Karpas-422 (cell line): Measurements from ENCODE around the gene RIPOR2. TPM values are rescaled to one million over a fixed set of nuclear protein-coding genes. Genes with fewer than 3 reads are reported as not detected.
"Not testable (repeated sequence)": the region's sequence is repeated elsewhere in the genome, so short reads cannot be mapped to it uniquely, and the experiment has no call there.

ENCODE experiments used
- DNase-seq: peaks from one replicate; pipeline ENCODE4 v3.0.0-alpha.2; 2015
- H2AFZ ChIP-seq: fragments of 200-600 bp; sonication (generic); 2 replicates; pipeline ENCODE4 v1.6.1; 2014; ENCODE audit warnings: antibody characterized with exemption, low read length, mixed read lengths
- H3K27ac ChIP-seq: fragments of 200-600 bp; sonication (generic); 2 replicates; pipeline ENCODE4 v1.5.1; 2014; ENCODE audit warnings: mild to moderate bottlenecking, low read length, moderate library complexity
- H3K27me3 ChIP-seq: fragments of 200-600 bp; sonication (generic); 2 replicates; pipeline ENCODE4 v1.6.1; 2014; ENCODE audit warnings: low read length, mixed read lengths
- H3K36me3 ChIP-seq: fragments of 200-600 bp; sonication (generic); 2 replicates; pipeline ENCODE4 v1.6.1; 2014; ENCODE audit warnings: low read length, mixed read lengths; ENCODE audit not compliant: insufficient read depth
- H3K4me1 ChIP-seq: fragments of 200-600 bp; sonication (generic); 2 replicates; pipeline ENCODE4 v1.6.1; 2014; ENCODE audit warnings: mild to moderate bottlenecking, low read length, mixed read lengths
- H3K4me2 ChIP-seq: fragments of 200-600 bp; sonication (generic); 2 replicates; pipeline ENCODE4 v1.6.1; 2014; ENCODE audit warnings: low read length, low read depth, mild to moderate bottlenecking; ENCODE audit not compliant: poor library complexity, severe bottlenecking
- H3K4me3 ChIP-seq: fragments of 200-600 bp; sonication (generic); 2 replicates; pipeline ENCODE4 v1.5.1; 2014; ENCODE audit warnings: mild to moderate bottlenecking, antibody characterized with exemption, low read length, mixed read lengths
- H3K79me2 ChIP-seq: fragments of 200-600 bp; sonication (generic); 2 replicates; pipeline ENCODE4 v1.6.1; 2014; ENCODE audit warnings: mild to moderate bottlenecking, low read length, mixed read lengths
- H3K9ac ChIP-seq: fragments of 200-600 bp; sonication (generic); 2 replicates; pipeline ENCODE4 v1.6.0; 2014; ENCODE audit warnings: low read length
- H3K9me2 ChIP-seq: fragments of 200-600 bp; sonication (generic), shearing (Covaris generic); replicated peaks from 2 replicates; pipeline ENCODE4 v1.6.0; 2014; ENCODE audit warnings: mild to moderate bottlenecking, low read length, moderate library complexity; ENCODE audit not compliant: insufficient read depth
- H3K9me3 ChIP-seq: fragments of 300-700, 200-600 bp; sonication (generic); 2 replicates; pipeline ENCODE4 v1.6.1; 2014; ENCODE audit warnings: low read length, mixed read lengths
- H4K20me1 ChIP-seq: fragments of 200-600 bp; sonication (generic); 2 replicates; pipeline ENCODE4 v1.6.1; 2014; ENCODE audit warnings: mild to moderate bottlenecking, antibody characterized with exemption, low read length, low read depth; ENCODE audit not compliant: insufficient read depth
- total RNA-seq: library from RNA; depleted of rRNA; stranded (reverse); fragments of >200 nt; shearing (Covaris generic); gene quantifications from 2 replicates; pipeline ENCODE4 v1.2.3, GENCODE V29; 2014; ENCODE audit warnings: low replicate concordance

Gene RIPOR2
- total RNA-seq, 1 experiment from 2014 or later: 72.1 TPM

DNA sequence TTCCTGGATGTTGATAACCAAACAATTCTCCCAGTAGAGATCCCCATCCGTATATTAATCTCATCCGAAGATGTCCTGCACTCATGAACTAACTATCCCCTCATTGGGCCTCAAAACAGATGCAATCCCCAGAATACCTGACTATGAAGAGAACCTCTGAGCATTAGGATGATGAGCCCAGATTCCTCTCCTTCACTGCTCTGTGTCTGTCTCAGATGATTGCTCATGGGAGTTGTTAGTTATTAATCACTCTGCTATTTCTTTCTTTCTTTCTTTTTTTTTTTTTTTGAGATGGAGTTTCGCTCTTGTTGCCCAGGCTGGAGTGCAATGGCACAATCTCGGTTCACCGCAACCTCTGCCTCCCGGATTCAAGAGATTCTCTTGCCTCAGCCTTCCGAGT, 12.5 kb upstream of the RIPOR2 start:
- not testable (repeated sequence) for H2AFZ ChIP-seq, H3K9me3 ChIP-seq, H3K27me3 ChIP-seq, H4K20me1 ChIP-seq, H3K4me2 ChIP-seq, H3K36me3 ChIP-seq, H3K9ac ChIP-seq, H3K4me1 ChIP-seq, DNase-seq, H3K9me2 ChIP-seq, H3K27ac ChIP-seq, H3K4me3 ChIP-seq
- H3K79me2 ChIP-seq: peaks cover 11% of the 10 kb centered on the region; the same call in 1 of the 2 replicates

DNA sequence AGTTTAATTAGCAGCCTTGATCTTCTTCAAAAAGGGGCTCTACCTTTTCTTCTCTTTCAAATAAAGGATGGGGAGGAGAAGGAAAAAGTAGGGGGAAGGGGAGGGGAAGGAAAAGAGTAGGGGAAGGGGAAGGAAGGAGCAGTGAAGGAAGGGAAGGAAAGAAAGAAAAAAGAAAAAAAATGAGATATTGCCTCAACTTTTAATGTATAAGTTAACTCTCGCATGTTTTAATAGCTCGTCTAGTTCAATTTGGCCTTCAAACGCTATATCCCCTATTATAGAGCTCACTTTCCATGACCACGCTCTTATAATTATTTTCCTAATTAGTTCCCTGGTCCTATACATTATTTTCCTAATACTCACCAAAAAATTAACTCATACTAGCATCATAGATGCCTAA, 11.9 kb upstream of the RIPOR2 start:
- Histone ChIP-seq H3K79me2 (peaks cover 11% of the 10 kb centered on the region; the same call in 1 of the 2 replicates), H3K36me3 (peaks cover 10% of the 10 kb centered on the region; the same call in 1 of the 2 replicates), H4K20me1 (no peaks in the 10 kb centered on the region), H3K9me3 (no peaks in the 10 kb centered on the region), H3K4me2 (no peak overlapping the region), H3K9me2 (no peaks in the 10 kb centered on the region), H3K4me1 (no peaks in the 10 kb centered on the region), H3K27ac (no peak overlapping the region), H3K4me3 (no peak overlapping the region), H3K9ac (no peak overlapping the region), H3K27me3 (no peaks in the 10 kb centered on the region), H2AFZ (no peak overlapping the region)
- no peak for DNase-seq

DNA sequence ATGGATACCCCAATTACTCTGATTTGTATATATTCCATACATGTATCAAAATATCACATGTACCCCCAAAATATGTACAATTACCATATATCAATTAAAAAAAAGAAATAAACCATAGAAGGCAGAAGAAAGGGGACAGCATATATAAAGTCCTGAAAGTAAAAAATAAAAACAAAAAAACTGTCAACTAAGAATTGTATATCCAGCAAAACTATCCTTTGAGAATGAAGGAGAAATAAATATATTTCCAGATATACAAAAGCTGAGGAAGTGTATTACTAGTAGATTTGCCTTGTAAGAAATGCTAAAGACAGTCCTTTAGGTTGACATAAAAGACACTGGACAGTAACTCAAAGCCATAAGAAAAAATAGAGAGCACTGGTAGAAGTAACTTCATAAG, 9.3 kb upstream of the RIPOR2 start:
- no peak overlapping the region for H3K9ac ChIP-seq
- H3K9me2 ChIP-seq: no peaks in the 10 kb centered on the region
- peaks cover 16% of the 10 kb centered on the region; the same call in 1 of the 2 replicates for H3K79me2 ChIP-seq
- H3K27me3 ChIP-seq: no peaks in the 10 kb centered on the region
- H3K4me1 ChIP-seq: peaks cover 23% of the 10 kb centered on the region
- H3K4me2 ChIP-seq: no peak overlapping the region
- H3K9me3 ChIP-seq: no peaks in the 10 kb centered on the region
- no peak overlapping the region for H3K27ac ChIP-seq
- no peak overlapping the region for H2AFZ ChIP-seq
- no peak for DNase-seq
- H3K36me3 ChIP-seq: peaks cover 10% of the 10 kb centered on the region; the same call in 1 of the 2 replicates
- no peaks in the 10 kb centered on the region for H4K20me1 ChIP-seq
- H3K4me3 ChIP-seq: no peak overlapping the region

DNA sequence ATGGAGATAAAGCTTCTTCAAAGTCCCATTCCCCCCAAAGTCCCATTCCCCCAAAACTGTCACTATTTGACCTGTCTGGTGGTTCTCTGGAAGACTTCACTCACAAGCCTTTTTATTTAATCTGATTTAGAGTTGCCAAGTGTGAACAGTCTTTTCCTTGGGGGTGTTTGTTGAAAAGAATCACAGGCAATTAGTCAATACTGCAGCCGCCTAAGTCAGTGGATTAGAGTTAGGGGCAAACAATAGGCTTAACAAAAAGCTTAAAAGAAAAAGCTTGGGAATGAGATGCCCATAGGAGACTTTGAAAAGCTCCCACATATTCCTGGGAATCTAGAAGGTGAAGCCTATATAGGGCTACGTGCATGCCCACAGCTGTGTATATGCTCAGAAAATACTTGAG, 8.0 kb upstream of the RIPOR2 start:
- Histone ChIP-seq H3K27me3 (no peaks in the 10 kb centered on the region), H3K9ac (no peak overlapping the region), H3K27ac (no peak overlapping the region), H3K9me3 (no peaks in the 10 kb centered on the region), H3K4me1 (peaks cover 35% of the 10 kb centered on the region), H4K20me1 (no peaks in the 10 kb centered on the region), H3K9me2 (no peaks in the 10 kb centered on the region), H3K4me3 (no peak overlapping the region), H2AFZ (no peak overlapping the region), H3K4me2 (no peak overlapping the region), H3K36me3 (peaks cover 10% of the 10 kb centered on the region; the same call in 1 of the 2 replicates), H3K79me2 (peaks cover 16% of the 10 kb centered on the region; the same call in 1 of the 2 replicates)
- no peak for DNase-seq

DNA sequence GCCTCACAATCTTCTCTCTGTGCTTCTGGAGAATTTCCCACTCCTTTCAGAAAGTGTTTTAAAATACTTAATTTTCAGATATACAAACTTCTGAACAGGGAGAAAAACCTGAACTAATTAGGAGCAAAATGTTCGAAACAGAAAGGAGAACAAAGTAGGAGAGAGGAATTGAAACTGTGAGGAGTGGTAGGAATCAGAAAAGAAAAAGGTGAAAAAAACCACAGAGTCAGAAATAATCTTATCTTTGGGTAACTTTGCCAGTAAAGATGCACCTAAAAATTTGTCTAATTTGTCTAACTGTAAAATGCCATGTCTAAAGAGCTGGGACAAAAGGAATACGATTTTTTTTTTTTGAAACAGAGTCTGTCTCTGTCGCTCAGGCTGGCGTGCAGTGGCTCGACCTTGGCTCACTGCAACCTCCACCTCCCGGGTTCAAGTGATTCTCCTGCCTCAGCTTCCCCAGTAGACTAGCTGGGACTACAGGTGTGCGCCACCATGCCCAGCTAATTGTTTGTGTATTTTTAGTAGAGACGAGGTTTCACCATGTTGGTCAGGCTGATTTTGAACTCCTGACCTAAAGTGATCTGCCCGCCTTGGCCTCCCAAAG, 4.7 kb upstream of the RIPOR2 start:
- peak overlapping the region; percentile 55 for H3K4me3 ChIP-seq
- peaks cover 68% of the 10 kb centered on the region for H3K4me1 ChIP-seq
- no peaks in the 10 kb centered on the region for H4K20me1 ChIP-seq
- H3K4me2 ChIP-seq: peak overlapping the region; percentile 75
- H3K9ac ChIP-seq: peak overlapping the region; percentile 52
- peak overlapping the region; percentile 63; the same call in 1 of the 2 replicates for H2AFZ ChIP-seq
- peaks cover 33% of the 10 kb centered on the region for H3K79me2 ChIP-seq
- H3K9me3 ChIP-seq: no peaks in the 10 kb centered on the region
- no peaks in the 10 kb centered on the region for H3K27me3 ChIP-seq
- H3K36me3 ChIP-seq: peaks cover 9% of the 10 kb centered on the region; the same call in 1 of the 2 replicates
- H3K27ac ChIP-seq: peak overlapping the region; percentile 89
- DNase-seq: no peak
- no peaks in the 10 kb centered on the region for H3K9me2 ChIP-seq

DNA sequence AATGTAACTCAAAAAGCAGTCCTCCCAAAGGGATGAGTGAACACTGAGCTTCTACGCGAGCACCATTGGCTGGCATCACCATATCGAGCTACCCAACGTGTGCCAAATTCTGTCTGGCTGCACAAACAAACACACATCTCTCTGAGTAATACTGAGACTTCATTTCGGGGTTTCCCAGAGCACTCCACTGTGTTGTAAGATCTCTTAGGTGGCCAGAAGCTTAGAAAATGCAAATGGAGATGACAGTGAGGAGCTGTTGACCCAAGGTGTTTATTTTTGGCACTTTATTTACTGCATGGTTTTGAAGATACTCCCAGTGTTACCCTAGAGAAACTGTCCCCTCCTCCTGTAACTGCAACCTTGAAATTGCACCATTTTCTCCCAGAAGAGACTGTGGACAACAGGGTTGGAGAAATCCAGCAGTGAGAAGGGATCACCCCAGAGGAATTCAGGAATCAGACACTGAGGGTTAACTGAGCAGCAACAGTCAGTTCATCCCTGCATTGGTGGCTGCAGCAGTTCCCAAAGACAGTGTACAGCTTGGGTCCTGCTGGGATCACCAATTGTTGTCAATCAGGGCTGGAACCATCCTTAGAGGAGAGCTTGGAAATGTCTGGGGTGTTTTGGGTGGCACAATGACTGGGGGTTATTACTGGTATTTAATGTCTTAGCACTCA, 1.0 kb upstream of the RIPOR2 start:
- H3K4me1 ChIP-seq: peaks cover 95% of the 10 kb centered on the region
- no peaks in the 10 kb centered on the region for H3K9me2 ChIP-seq
- H3K36me3 ChIP-seq: no peaks in the 10 kb centered on the region
- no peak overlapping the region for H2AFZ ChIP-seq
- peak overlapping the region; percentile 71 for H3K4me3 ChIP-seq
- peak; percentile 73 for DNase-seq
- H3K27me3 ChIP-seq: no peaks in the 10 kb centered on the region
- peak overlapping the region; percentile 69 for H3K9ac ChIP-seq
- H3K4me2 ChIP-seq: peak overlapping the region; percentile 91
- H3K27ac ChIP-seq: peak overlapping the region; percentile 89
- no peaks in the 10 kb centered on the region for H4K20me1 ChIP-seq
- H3K79me2 ChIP-seq: peaks cover 56% of the 10 kb centered on the region
- no peaks in the 10 kb centered on the region for H3K9me3 ChIP-seq

DNA sequence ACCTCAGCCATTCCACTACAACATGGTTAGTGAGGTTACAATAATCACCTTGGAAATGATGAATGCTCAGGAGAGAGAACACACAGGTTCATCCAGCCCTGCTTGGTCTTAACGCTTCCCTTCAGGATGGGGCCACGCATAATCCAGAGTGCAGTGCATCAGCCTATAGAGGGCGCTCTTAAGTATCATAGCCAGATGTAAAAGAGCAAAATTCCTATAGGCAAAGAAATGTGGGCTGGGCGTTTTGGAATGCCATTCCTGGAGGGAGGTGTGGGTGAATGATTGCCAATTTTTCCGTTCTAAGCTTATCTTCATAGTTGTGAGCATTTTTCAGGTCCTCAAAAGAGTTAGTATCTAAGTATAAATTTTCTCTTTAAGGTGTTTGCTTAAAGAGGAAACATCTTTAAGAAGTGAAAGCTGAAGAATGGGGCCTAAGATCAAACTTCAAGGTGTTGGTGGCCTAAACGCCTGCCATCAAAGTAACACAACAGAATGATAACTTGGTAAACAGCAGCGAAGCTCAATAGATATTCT, 1.8 kb downstream of the RIPOR2 start:
- H3K9ac ChIP-seq: peak overlapping the region; percentile 69
- no peaks in the 10 kb centered on the region for H3K27me3 ChIP-seq
- no peak overlapping the region for H2AFZ ChIP-seq
- H3K4me1 ChIP-seq: peaks cover 95% of the 10 kb centered on the region
- peaks cover 79% of the 10 kb centered on the region for H3K79me2 ChIP-seq
- peak overlapping the region; percentile 89 for H3K27ac ChIP-seq
- DNase-seq: peak; percentile 89
- no peaks in the 10 kb centered on the region for H3K36me3 ChIP-seq
- peaks cover 4% of the 10 kb centered on the region; the same call in 1 of the 2 replicates for H4K20me1 ChIP-seq
- no peaks in the 10 kb centered on the region for H3K9me3 ChIP-seq
- no peaks in the 10 kb centered on the region for H3K9me2 ChIP-seq
- H3K4me2 ChIP-seq: peak overlapping the region; percentile 91
- H3K4me3 ChIP-seq: peak overlapping the region; percentile 71

DNA sequence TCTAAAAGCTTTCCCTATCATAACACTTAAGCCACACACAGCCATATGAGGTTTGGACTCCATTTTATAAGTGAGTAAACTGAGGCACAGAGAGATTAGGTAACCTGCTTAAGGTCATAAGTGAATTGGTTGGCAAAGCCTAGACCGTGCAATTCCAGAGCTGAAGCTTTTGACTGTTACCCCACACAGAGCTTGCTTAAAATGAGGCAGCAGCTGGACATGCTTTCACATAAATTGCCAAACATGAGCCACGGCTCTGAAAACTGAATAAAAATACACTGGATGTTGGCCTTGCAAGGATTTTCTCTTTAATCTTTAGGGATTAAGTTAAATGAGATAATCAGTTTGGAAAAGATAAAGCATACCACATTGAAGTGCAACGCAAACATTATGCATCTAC, 2.5 kb downstream of the RIPOR2 start:
- no peaks in the 10 kb centered on the region for H3K27me3 ChIP-seq
- peaks cover 86% of the 10 kb centered on the region for H3K79me2 ChIP-seq
- H3K4me1 ChIP-seq: peaks cover 96% of the 10 kb centered on the region
- H4K20me1 ChIP-seq: peaks cover 4% of the 10 kb centered on the region; the same call in 1 of the 2 replicates
- H3K27ac ChIP-seq: peak overlapping the region; percentile 89
- H3K36me3 ChIP-seq: no peaks in the 10 kb centered on the region
- peak; percentile 63 for DNase-seq
- peak overlapping the region; percentile 71 for H3K4me3 ChIP-seq
- H3K9me2 ChIP-seq: no peaks in the 10 kb centered on the region
- no peak overlapping the region for H2AFZ ChIP-seq
- no peaks in the 10 kb centered on the region for H3K9me3 ChIP-seq
- H3K4me2 ChIP-seq: peak overlapping the region; percentile 91
- H3K9ac ChIP-seq: peak overlapping the region; percentile 69
